NB4 (cell line): ENCODE data around the gene OSBP2.

ENCODE experiments used
- DNase-seq: peaks from one replicate; pipeline ENCODE4 v3.0.0; 2010; ENCODE audit warnings: low read depth
- H3K4me3 ChIP-seq: one replicate; pipeline ENCODE4 v1.5.1; 2011; ENCODE audit warnings: mild to moderate bottlenecking, low read depth, low read length, moderate library complexity
- CTCF ChIP-seq: IDR thresholded peaks from one replicate; pipeline ENCODE4 v1.5.1; 2012; ENCODE audit warnings: low read depth, low read length
- MAX ChIP-seq: IDR thresholded peaks from 2 replicates; pipeline ENCODE4 v1.6.1; 2011; ENCODE audit warnings: low read depth, low read length
- MYC ChIP-seq: IDR thresholded peaks from 2 replicates; pipeline ENCODE4 v1.6.1; 2011; ENCODE audit warnings: low read depth, low read length
- POLR2A ChIP-seq: IDR thresholded peaks from 2 replicates; pipeline ENCODE4 v1.6.1; 2011; ENCODE audit warnings: mild to moderate bottlenecking; ENCODE audit not compliant: insufficient read length; ENCODE audit errors: extremely low read depth

OSBP2 gene

GRCh38 chr22:30883586-30884145 lies 189.0 kb downstream of the OSBP2 start:
- no peak for DNase-seq
- H3K4me3 ChIP-seq: no peak overlapping the region
- TF ChIP-seq POLR2A (no peak), MYC (no peak), MAX (no peak)

- no peak for TF ChIP-seq MYC
- no peak for TF ChIP-seq CTCF
- TF ChIP-seq MAX: no peak
- DNase-seq: no peak
- no peak overlapping the region for H3K4me3 ChIP-seq
These were observed 189.7 kb downstream of the OSBP2 start for GRCh38 chr22:30884211-30885000.

GRCh38 chr22:30885001-30885366 lies 190.3 kb downstream of the OSBP2 start:
- no peak for DNase-seq
- no peak for TF ChIP-seq CTCF
- TF ChIP-seq MAX: no peak
- no peak for TF ChIP-seq POLR2A
- TF ChIP-seq MYC: no peak
- no peak overlapping the region for H3K4me3 ChIP-seq

- no peak overlapping the region for H3K4me3 ChIP-seq
- no peak for DNase-seq
- TF ChIP-seq MYC (no peak), CTCF (no peak), MAX (no peak), POLR2A (no peak)
These were observed 190.9 kb downstream of the OSBP2 start for GRCh38 chr22:30885591-30885990.

- no peak for DNase-seq
- no peak overlapping the region for H3K4me3 ChIP-seq
- TF ChIP-seq MYC: no peak
- no peak for TF ChIP-seq POLR2A
- no peak for TF ChIP-seq CTCF
- TF ChIP-seq MAX: no peak
These were observed 192.8 kb downstream of the OSBP2 start for GRCh38 chr22:30887453-30887852.

GRCh38 chr22:30887861-30888260 lies 193.2 kb downstream of the OSBP2 start:
- no peak overlapping the region for H3K4me3 ChIP-seq
- no peak for TF ChIP-seq CTCF
- TF ChIP-seq MYC: no peak
- no peak for TF ChIP-seq POLR2A
- TF ChIP-seq MAX: no peak
- DNase-seq: no peak
